ENCODE data around the gene GLB1L.

DNA sequence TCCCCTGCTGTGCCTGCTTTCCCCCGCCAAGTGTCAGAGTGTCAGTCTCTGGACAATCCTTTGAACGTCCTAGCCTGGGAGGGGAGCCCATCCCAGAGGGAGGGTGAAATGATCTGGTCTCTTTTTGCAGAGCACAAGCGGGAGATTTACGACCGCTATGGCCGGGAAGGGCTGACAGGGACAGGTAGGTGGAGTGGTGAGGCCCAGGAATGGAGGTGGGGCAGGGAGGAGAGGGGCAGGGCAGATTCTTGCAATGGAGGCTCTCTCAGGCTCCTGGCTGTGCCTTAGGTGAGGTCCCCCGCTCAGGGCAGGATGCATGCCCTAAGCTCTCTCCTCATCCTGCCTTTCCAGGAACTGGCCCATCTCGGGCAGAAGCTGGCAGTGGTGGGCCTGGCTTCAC lies 36.3 kb upstream of the GLB1L start:
- TF ChIP-seq, protein P1, sequence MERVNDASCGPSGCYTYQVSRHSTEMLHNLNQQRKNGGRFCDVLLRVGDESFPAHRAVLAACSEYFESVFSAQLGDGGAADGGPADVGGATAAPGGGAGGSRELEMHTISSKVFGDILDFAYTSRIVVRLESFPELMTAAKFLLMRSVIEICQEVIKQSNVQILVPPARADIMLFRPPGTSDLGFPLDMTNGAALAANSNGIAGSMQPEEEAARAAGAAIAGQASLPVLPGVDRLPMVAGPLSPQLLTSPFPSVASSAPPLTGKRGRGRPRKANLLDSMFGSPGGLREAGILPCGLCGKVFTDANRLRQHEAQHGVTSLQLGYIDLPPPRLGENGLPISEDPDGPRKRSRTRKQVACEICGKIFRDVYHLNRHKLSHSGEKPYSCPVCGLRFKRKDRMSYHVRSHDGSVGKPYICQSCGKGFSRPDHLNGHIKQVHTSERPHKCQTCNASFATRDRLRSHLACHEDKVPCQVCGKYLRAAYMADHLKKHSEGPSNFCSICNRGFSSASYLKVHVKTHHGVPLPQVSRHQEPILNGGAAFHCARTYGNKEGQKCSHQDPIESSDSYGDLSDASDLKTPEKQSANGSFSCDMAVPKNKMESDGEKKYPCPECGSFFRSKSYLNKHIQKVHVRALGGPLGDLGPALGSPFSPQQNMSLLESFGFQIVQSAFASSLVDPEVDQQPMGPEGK (CRISPR knock-in tag; IDR thresholded peaks at IDR 0.05; ENCODE audit: borderline replicate concordance): no peak
- TF ChIP-seq GLIS3 (CRISPR knock-in tag; IDR thresholded peaks at IDR 0.05) (no peak), CSDC2 (CRISPR knock-in tag; IDR thresholded peaks at IDR 0.05) (no peak), BACH2 (CRISPR knock-in tag; IDR thresholded peaks at IDR 0.05; ENCODE audit: borderline replicate concordance) (no peak), ARNTL (CRISPR knock-in tag; IDR thresholded peaks at IDR 0.05; ENCODE audit: borderline replicate concordance, low read depth) (no peak), ZC3H10 (CRISPR knock-in tag; IDR thresholded peaks at IDR 0.05) (no peak), ZNF565 (CRISPR knock-in tag; conservative IDR thresholded peaks at IDR 0.05; ENCODE audit: low read depth) (no peak), ZFP3 (CRISPR knock-in tag; IDR thresholded peaks at IDR 0.05) (no peak), ZFP30 (CRISPR knock-in tag; IDR thresholded peaks at IDR 0.05) (no peak), ISL1 (CRISPR knock-in tag; IDR thresholded peaks at IDR 0.05) (no peak), RARB (CRISPR knock-in tag; IDR thresholded peaks at IDR 0.05) (no peak), OSR1 (CRISPR knock-in tag; IDR thresholded peaks at IDR 0.05) (no peak), ESRRG (CRISPR knock-in tag; IDR thresholded peaks at IDR 0.05) (no peak)
- TF ChIP-seq, protein P2, sequence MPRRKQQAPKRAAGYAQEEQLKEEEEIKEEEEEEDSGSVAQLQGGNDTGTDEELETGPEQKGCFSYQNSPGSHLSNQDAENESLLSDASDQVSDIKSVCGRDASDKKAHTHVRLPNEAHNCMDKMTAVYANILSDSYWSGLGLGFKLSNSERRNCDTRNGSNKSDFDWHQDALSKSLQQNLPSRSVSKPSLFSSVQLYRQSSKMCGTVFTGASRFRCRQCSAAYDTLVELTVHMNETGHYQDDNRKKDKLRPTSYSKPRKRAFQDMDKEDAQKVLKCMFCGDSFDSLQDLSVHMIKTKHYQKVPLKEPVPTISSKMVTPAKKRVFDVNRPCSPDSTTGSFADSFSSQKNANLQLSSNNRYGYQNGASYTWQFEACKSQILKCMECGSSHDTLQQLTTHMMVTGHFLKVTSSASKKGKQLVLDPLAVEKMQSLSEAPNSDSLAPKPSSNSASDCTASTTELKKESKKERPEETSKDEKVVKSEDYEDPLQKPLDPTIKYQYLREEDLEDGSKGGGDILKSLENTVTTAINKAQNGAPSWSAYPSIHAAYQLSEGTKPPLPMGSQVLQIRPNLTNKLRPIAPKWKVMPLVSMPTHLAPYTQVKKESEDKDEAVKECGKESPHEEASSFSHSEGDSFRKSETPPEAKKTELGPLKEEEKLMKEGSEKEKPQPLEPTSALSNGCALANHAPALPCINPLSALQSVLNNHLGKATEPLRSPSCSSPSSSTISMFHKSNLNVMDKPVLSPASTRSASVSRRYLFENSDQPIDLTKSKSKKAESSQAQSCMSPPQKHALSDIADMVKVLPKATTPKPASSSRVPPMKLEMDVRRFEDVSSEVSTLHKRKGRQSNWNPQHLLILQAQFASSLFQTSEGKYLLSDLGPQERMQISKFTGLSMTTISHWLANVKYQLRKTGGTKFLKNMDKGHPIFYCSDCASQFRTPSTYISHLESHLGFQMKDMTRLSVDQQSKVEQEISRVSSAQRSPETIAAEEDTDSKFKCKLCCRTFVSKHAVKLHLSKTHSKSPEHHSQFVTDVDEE (CRISPR knock-in tag; IDR thresholded peaks at IDR 0.05): no peak

Data from SK-N-SH treated with all-trans-retinoic acid at 6 μM for 48 hours (cell line).